NK-92 (cell line): Measurements from ENCODE around the gene CEP250.

ENCODE experiments used
- DNase-seq: peaks from one replicate; lab custom pipeline; 2025; ENCODE audit not compliant: unreplicated experiment; lab: John Stamatoyannopoulos, UW

Gene CEP250, protein sequence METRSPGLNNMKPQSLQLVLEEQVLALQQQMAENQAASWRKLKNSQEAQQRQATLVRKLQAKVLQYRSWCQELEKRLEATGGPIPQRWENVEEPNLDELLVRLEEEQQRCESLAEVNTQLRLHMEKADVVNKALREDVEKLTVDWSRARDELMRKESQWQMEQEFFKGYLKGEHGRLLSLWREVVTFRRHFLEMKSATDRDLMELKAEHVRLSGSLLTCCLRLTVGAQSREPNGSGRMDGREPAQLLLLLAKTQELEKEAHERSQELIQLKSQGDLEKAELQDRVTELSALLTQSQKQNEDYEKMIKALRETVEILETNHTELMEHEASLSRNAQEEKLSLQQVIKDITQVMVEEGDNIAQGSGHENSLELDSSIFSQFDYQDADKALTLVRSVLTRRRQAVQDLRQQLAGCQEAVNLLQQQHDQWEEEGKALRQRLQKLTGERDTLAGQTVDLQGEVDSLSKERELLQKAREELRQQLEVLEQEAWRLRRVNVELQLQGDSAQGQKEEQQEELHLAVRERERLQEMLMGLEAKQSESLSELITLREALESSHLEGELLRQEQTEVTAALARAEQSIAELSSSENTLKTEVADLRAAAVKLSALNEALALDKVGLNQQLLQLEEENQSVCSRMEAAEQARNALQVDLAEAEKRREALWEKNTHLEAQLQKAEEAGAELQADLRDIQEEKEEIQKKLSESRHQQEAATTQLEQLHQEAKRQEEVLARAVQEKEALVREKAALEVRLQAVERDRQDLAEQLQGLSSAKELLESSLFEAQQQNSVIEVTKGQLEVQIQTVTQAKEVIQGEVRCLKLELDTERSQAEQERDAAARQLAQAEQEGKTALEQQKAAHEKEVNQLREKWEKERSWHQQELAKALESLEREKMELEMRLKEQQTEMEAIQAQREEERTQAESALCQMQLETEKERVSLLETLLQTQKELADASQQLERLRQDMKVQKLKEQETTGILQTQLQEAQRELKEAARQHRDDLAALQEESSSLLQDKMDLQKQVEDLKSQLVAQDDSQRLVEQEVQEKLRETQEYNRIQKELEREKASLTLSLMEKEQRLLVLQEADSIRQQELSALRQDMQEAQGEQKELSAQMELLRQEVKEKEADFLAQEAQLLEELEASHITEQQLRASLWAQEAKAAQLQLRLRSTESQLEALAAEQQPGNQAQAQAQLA (N-terminal part only)

DNA sequence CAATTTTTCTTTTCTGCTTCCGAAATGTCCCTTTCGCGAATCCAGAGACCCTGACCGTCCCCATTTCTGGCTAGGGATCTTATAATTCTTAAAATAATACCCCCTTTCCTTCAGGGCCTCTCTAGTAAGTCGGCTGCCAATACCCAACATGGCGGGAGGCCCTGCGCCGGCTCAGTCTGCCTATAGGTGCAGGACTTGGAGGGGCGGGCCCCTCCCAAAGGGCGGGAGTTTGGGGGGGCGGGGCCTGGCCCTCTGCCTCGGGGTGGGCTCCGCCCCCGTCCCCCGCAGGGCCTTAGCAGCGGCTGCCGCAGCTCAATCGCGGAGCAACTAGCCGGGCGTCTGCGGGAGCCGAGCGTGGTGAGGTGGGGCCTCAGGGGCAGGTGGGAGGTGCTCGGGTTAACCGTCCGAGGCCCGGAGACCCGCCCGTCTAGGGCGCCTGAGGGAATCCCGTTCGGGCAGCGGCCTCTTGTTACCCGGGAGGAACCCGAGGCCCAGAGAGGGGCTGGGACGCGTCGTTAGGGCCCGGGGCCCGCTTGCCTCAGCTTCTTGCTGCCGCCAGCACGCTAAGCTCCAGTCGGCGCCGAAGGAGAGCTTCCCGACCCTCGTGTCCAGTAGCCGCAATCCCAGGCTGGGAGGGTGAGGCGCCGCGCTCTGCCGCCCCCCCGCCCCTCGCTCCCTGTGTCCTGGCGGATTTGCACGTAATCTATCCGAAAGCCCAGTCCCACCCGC is at the start of gene CEP250:
CEP250 (plus strand) TSS at position 718 of the 729 bp plus-strand sequence. CDS start 6,770 bp downstream, outside the sequence.
- DNase-seq = peak; percentile 53

- DNase-seq = no peak
Observed at GRCh38 chr20:35405775-35406174, 49.6 kb upstream of the CEP250 start.

DNA sequence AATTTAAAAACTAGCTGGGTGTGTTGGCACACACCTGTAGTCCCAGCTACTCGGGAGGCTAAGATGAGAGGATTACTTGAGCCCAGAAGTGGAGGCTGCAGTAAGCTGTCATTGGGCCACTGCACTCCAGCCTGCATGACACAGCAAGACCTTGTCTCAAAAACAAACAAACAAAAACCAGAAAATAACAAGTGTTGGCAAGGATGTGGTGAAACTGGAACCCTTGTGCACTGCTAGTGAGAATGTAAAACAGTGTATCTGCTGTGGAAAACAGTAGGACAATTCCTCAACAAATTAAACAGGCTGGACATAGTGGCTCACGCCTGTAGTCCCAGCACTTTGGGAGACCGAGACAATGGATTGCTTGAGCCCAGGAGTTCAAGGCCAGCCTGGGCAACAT is 47.1 kb upstream of the CEP250 start:
- DNase-seq = no peak

- no peak for DNase-seq
Observed at GRCh38 chr20:35409542-35409941, 45.9 kb upstream of the CEP250 start.

DNA sequence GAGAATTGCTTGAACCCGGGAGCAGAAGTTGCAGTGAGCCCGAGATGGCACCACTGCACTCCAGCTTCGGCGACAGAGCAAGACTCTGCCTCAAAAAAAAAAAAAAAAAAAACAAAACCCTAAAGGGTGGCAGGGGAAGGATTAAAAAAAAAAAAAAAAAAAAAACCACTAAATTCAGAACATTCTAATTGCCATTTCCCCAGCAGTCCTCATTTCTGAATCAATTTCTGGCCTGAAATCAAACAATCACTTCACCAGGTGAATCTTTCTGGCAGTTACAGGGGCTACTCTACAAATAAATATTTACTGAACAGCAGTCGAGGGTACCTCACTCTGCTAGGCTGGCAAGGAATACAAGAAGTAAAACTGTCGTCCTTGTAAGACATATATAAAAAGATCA is 44.8 kb upstream of the CEP250 start:
- DNase-seq = no peak

GRCh38 chr20:35421322-35421721 is 34.1 kb upstream of the CEP250 start:
- no peak for DNase-seq

DNA sequence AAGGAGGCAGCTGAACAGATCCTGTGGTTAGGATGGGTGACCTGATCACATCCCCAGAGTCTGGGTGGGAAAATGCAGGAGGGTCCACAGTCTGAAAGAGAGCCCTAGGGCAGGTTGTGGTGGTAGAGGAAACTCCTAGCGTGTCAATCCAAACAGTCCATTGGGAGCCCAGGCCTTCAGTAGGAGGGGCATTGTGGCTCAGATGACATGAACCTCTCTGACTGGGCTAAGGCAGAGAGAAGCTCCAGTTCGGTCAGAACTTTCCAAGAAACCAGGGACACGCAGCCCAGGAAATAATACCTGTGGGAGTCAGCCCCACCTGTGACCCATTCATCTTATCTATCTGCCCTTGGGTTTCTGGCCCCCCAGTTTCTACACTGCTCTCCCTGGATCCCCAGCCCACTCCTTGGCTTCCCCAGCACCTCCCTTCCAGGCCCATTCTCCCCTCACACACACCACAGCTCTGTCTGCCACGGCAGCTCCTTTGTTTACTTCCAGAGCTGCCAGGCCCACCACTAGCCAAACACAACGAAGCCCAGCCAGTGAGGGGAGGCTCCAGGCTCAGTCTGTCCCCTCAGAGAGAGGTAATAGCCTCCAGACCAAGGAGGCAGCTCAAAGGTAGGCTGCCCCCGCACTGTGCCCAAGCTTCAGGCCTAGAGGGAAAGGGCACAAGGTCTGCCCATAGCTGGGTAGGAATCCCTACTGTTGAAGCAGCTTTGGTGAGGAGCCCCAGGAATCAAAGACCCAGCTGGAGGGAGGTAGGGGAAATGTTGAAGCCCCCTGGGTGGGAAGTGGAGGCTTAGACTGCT is 23.6 kb upstream of the CEP250 start:
- DNase-seq = no peak

GRCh38 chr20:35432430-35432735 is 23.0 kb upstream of the CEP250 start:
- DNase-seq = no peak

DNA sequence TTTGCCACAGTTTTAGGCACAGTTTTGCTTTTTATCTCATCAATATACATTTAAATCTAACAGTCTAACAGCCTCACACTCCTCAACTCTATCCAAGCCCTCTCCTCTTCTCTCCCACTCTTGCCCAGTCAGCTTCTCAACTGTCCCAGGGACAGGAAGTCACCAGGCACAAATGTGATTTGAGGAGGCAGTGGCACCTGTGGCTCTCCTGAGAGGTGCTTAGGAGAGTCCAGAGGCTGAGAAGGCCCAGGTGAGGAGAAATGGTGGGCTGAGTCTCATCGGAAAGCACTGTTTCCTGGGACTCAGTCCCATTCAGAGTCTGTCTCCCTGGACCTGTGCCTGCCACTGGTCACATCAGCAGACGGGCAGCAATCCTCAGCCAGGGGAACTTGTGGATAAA is 22.1 kb upstream of the CEP250 start:
- no peak for DNase-seq

GRCh38 chr20:35434085-35435005 is 21.1 kb upstream of the CEP250 start:
- DNase-seq = no peak

DNA sequence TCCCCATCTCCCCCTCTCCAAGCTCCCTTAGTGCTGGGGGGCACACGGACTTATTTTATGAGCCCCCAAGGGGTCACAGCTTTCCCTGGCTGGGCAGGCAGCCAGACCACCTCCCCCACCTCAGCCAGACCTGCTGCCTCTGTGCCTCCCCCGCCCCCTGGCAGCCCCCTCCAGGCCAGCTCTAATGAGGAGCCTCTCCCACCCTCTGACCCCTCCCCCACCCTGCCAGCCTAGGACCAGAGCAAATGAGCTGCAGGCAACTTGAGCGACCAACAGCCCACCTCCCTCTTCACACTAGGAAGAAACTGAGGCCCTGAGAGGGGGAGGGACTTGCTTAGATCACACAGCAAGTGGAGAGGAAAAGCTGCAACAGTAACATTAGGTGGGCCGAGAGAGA is 19.2 kb upstream of the CEP250 start:
- no peak for DNase-seq

DNA sequence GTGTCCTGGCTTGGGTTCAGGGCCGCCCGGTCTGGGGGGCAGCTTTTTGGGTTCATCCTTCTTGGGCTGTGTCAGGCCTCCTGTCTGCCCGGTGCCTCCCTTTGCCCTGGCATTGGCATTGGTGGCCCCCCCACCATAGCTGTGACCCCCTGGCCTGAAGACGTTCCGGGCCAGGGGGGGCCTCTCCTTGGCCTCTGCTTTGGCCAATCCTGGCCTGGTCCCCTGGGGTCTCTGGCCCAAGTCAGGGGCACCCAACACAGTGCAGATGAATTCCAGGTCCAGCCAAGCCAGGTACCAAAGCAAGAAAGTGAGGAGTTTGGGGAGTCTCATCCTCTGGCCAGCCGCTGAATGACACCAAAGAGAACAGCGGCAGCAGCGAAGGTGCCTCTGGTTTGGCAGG is 17.8 kb upstream of the CEP250 start:
- no peak for DNase-seq

DNA sequence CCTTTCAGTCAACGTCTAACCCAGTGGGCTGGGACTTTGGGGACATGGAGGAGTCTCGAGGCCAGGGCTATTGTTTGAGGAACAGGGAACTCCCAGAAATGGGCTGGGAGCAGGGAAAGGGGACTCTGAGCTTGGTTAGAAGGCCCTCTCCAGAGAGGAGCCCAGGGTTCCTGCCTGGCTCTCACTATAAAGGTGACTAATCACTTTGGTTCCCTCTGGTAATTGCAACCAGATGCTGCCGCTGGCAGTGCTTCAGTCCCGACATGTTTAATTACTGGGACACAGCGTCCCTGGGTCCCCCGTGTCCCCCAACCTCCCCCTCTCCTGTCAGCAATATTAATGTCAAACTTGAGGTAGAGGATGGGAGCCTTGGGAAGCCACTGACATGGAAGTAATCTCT is 12.4 kb upstream of the CEP250 start:
- DNase-seq = no peak

GRCh38 chr20:35444226-35444625 is 11.2 kb upstream of the CEP250 start:
- DNase-seq = no peak

DNA sequence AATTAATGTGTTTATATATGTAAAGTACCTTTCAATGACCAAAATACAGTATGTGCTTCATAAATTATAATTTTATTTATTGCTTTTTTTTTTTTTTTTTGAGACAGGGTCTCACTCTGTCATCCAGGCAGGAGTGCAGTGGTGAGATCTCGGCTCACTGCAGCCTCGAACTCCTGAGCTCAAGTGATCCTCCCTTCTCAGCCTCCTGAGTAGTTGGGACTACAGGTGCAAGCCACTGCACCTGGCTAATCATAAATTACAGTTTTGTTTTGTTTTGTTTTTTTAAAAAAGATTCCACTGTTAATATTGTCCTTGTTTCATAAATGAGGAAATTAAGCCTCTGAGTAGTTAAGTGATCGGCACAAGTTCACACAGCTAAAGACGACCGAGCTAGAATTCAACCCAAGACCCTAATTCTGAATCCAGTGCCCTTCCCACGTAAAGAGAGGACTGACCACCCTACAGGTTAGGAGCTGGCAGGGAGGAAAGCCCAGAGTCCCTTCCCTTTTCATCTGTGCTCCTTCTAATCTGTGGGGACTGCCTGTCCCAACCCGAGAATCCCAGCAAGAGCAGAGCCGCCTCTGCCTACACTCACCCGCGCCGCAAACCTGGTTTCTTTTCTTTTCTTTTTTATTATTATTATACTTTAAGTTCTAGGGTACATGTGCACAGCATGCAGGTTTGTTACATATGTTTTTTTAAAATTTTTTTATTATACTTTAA is 8.9 kb upstream of the CEP250 start:
- no peak for DNase-seq

DNA sequence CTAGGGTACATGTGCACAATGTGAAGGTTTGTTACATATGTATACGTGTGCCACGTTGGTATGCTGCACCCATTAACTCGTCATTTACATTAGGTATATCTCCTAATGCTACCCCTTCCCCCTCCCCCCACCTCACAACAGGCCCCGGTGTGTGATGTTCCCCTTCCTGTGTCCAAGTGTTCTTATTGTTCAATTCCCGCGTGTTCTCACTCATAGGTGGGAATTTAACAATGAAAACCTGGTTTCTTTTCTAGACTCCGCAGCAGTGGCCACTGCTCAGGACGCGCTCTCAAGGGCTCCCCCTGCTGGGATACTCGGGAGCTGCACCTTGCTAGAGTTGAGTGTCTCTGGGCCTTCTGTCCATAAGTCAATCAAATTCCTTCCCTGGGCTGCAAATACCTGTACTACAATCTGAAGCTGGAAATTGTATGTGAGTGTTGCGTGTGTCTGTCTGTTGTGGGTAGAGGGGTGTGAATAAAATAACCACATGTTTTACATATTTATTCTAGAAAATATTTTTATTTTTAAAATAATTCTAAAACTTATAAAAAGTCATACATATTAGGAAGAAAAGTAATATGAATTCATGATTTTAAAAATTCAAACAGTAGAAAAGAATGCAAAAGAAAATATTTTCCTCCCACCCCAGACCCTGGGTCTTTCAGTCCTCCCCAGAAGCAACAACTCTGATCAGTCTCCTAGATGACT is 8.2 kb upstream of the CEP250 start:
- peak; percentile 38 for DNase-seq

- no peak for DNase-seq
Observed at GRCh38 chr20:35448788-35449373, 6.5 kb upstream of the CEP250 start.
